Body of pancreas (tissue), 4 donors: ENCODE data around the gene CTNND1.

ENCODE experiments used
- CTCF ChIP-seq, 7 experiments: fragments of 450-650 bp in 4 of 7; fragments of 200-600 bp in 3 of 7; sonication (generic) in 3 of 7; IDR thresholded peaks; one replicate each; pipeline ENCODE4 v1.5.1; 2016 to 2019; ENCODE audit warnings: antibody characterized with exemption in 7 of 7
- POLR2A ChIP-seq, 3 donors: fragments of 450-650 bp; IDR thresholded peaks; one replicate each; pipeline ENCODE4 v1.6.1; 2016; ENCODE audit warnings: antibody characterized with exemption in 3 of 3, mild to moderate bottlenecking in 2 of 3

GRCh38 chr11:57773026-57773598 is 11.5 kb downstream of the CTNND1 start:
- TF ChIP-seq CTCF (IDR thresholded peaks at IDR 0.05) (no peak), POLR2A (IDR thresholded peaks at IDR 0.05) (no peak)
